H1 (cell line): ENCODE data around the gene WFIKKN1. TPM values are rescaled to one million over a fixed set of nuclear protein-coding genes. Genes with fewer than 3 reads are reported as not detected.

Experiments used
- CTCF ChIA-PET: fragments of 300-600 bp; sonication (Branson Sonifier 250); formaldehyde crosslinking; loops from one replicate; lab custom pipeline; 2021; ENCODE audit not compliant: partially characterized antibody; lab: Charles Lee
- POLR2A ChIA-PET: fragments of 300-600 bp; sonication (Branson Sonifier 250); formaldehyde crosslinking; loops from one replicate; lab custom pipeline; 2021; ENCODE audit warnings: inconsistent platforms; ENCODE audit not compliant: partially characterized antibody; lab: Charles Lee
- DNase-seq, 2 experiments: peaks; one replicate each; pipeline versions ENCODE4 v3.0.0 to v3.0.0-alpha.2; 2010 to 2022; ENCODE audit warnings: low spot score in 2 of 2, low read depth in 1 of 2, mixed read lengths in 1 of 2
- FAIRE-seq: peaks from 2 replicates; lab custom pipeline; 2011; peaks lifted over from hg19 to GRCh38; lab: Jason Lieb, UNC
- H2AFZ ChIP-seq: 2 replicates; pipeline ENCODE4 v1.8.1; 2012; ENCODE audit warnings: low read length, inconsistent platforms
- H2AK5ac ChIP-seq: 2 replicates; pipeline ENCODE4 v1.6.1; 2013; ENCODE audit warnings: low read depth, low read length
- H2BK120ac ChIP-seq: replicated peaks from 2 replicates; pipeline ENCODE3; 2013; ENCODE audit warnings: low read depth, low read length, inconsistent platforms
- H2BK12ac ChIP-seq: 2 replicates; pipeline ENCODE4 v1.6.1; 2013; ENCODE audit warnings: low read depth, low read length
- H2BK15ac ChIP-seq: 2 replicates; pipeline ENCODE4 v1.6.1; 2013; ENCODE audit warnings: low read length
- H2BK20ac ChIP-seq: 2 replicates; pipeline ENCODE4 v1.6.1; 2013; ENCODE audit warnings: low read length
- H2BK5ac ChIP-seq: 2 replicates; pipeline ENCODE4 v1.6.1; 2013; ENCODE audit warnings: low read depth, low read length
- H3K14ac ChIP-seq: 2 replicates; pipeline ENCODE4 v1.6.1; 2013; ENCODE audit warnings: inconsistent platforms; ENCODE audit not compliant: insufficient read length
- H3K18ac ChIP-seq: 2 replicates; pipeline ENCODE4 v1.6.1; 2013; ENCODE audit warnings: low read length; ENCODE audit errors: extremely low read depth
- H3K23ac ChIP-seq: 2 replicates; pipeline ENCODE4 v1.6.1; 2013; ENCODE audit warnings: inconsistent platforms; ENCODE audit not compliant: insufficient read length
- H3K23me2 ChIP-seq: 2 replicates; pipeline ENCODE4 v1.6.1; 2013; ENCODE audit warnings: low read depth, low read length
- H3K27ac ChIP-seq: 2 replicates; pipeline ENCODE4 v1.6.1; 2011; ENCODE audit warnings: low read depth, low read length, inconsistent platforms
- H3K27me3 ChIP-seq, 4 experiments: replicated peaks in 1 of 4; 1 replicate in 1 of 4; 2 replicates in 3 of 4; pipeline versions ENCODE4 v1.6.1 to v1.8.1; 2011 to 2013; ENCODE audit warnings: low read length in 3 of 4, mild to moderate bottlenecking in 3 of 4, inconsistent platforms in 2 of 4, mixed read lengths in 2 of 4, moderate library complexity in 1 of 4; ENCODE audit not compliant: control insufficient read depth in 3 of 4, insufficient read depth in 3 of 4; ENCODE audit errors: extremely low read depth in 1 of 4
- H3K36me3 ChIP-seq, 4 experiments: 2 replicates each; pipeline versions ENCODE4 v1.6.1 to v1.8.1; 2011 to 2013; ENCODE audit warnings: mild to moderate bottlenecking in 4 of 4, low read length in 3 of 4, moderate library complexity in 2 of 4, control low read depth in 1 of 4, inconsistent platforms in 1 of 4; ENCODE audit not compliant: insufficient read depth in 4 of 4, control insufficient read depth in 2 of 4
- H3K4ac ChIP-seq: replicated peaks from 2 replicates; pipeline ENCODE3; 2013; ENCODE audit warnings: low read length, low read depth, mixed read lengths, inconsistent platforms; ENCODE audit not compliant: insufficient read length
- H3K4me1 ChIP-seq, 4 experiments: replicated peaks in 1 of 4; 1 replicate in 1 of 4; 2 replicates in 3 of 4; pipeline versions ENCODE4 v1.6.1 to v1.8.1; 2011 to 2013; ENCODE audit warnings: low read length in 3 of 4, inconsistent platforms in 2 of 4, mixed read lengths in 1 of 4; ENCODE audit not compliant: insufficient read depth in 4 of 4, control insufficient read depth in 3 of 4
- H3K4me2 ChIP-seq, 2 experiments: 2 replicates each; pipeline versions ENCODE4 v1.6.1 to v1.8.1; 2011 to 2013; ENCODE audit warnings: low read depth in 2 of 2, low read length in 2 of 2, control low read depth in 1 of 2, inconsistent platforms in 1 of 2, mild to moderate bottlenecking in 1 of 2; ENCODE audit not compliant: insufficient read depth in 1 of 2
- H3K4me3 ChIP-seq, 4 experiments: fragments of 200-600, 300-600 bp in 1 of 4; sonication (generic), shearing (Covaris generic), sonication (Bioruptor Twin) in 1 of 4; 2 replicates each; pipeline versions ENCODE4 v1.5.1 to v1.8.1; 2011 to 2016; ENCODE audit warnings: low read length in 4 of 4, low read depth in 3 of 4, control low read depth in 2 of 4, inconsistent platforms in 2 of 4, mild to moderate bottlenecking in 2 of 4, mixed read lengths in 1 of 4, moderate library complexity in 1 of 4; ENCODE audit not compliant: insufficient read depth in 2 of 4; ENCODE audit errors: extremely low read depth in 1 of 4
- H3K56ac ChIP-seq: replicated peaks from 2 replicates; pipeline ENCODE3; 2013; ENCODE audit warnings: low read depth, mild to moderate bottlenecking, mixed read lengths, low read length, inconsistent platforms; ENCODE audit not compliant: insufficient read length
- H3K79me1 ChIP-seq: 2 replicates; pipeline ENCODE4 v1.6.1; 2013; ENCODE audit warnings: low read depth, low read length, control low read depth
- H3K79me2 ChIP-seq, 2 experiments: 2 replicates each; pipeline versions ENCODE4 v1.6.1 to v1.8.1; 2012 to 2013; ENCODE audit warnings: low read length in 2 of 2, mild to moderate bottlenecking in 2 of 2, inconsistent platforms in 1 of 2; ENCODE audit not compliant: insufficient read depth in 2 of 2, control insufficient read depth in 1 of 2
- H3K9ac ChIP-seq, 4 experiments: replicated peaks in 1 of 4; 1 replicate in 1 of 4; 2 replicates in 3 of 4; pipeline versions ENCODE4 v1.6.1 to v1.8.1; 2011 to 2013; ENCODE audit warnings: low read depth in 3 of 4, low read length in 3 of 4, control low read depth in 2 of 4, mild to moderate bottlenecking in 2 of 4, moderate library complexity in 2 of 4, inconsistent platforms in 1 of 4; ENCODE audit errors: extremely low read depth in 1 of 4
- H3K9me3 ChIP-seq, 2 experiments: 2 replicates each; pipeline versions ENCODE4 v1.6.1 to v1.8.1; 2012 to 2013; ENCODE audit warnings: mild to moderate bottlenecking in 2 of 2, moderate library complexity in 2 of 2, control low read depth in 1 of 2, inconsistent platforms in 1 of 2, low read depth in 1 of 2, low read length in 1 of 2, mixed read lengths in 1 of 2; ENCODE audit not compliant: insufficient read depth in 2 of 2
- H4K20me1 ChIP-seq, 2 experiments: replicated peaks in 1 of 2; 2 replicates each; pipeline versions ENCODE3 to v1.8.1; 2011 to 2013; ENCODE audit warnings: inconsistent platforms in 2 of 2, low read length in 2 of 2, mild to moderate bottlenecking in 1 of 2; ENCODE audit not compliant: insufficient read depth in 2 of 2, control insufficient read depth in 1 of 2
- H4K5ac ChIP-seq: 2 replicates; pipeline ENCODE4 v1.6.1; 2013; ENCODE audit warnings: low read length, low read depth, mixed read lengths, inconsistent platforms; ENCODE audit not compliant: insufficient read length
- H4K8ac ChIP-seq: 2 replicates; pipeline ENCODE4 v1.8.0; 2013; ENCODE audit warnings: mild to moderate bottlenecking, moderate library complexity, low read length, inconsistent platforms; ENCODE audit not compliant: insufficient read depth; ENCODE audit errors: extremely low read depth
- H4K91ac ChIP-seq: replicated peaks from 2 replicates; pipeline ENCODE3; 2013; ENCODE audit warnings: low read length, mixed read lengths, inconsistent platforms; ENCODE audit not compliant: insufficient read length
- BCL11A ChIP-seq, 2 experiments: IDR thresholded peaks; one replicate each; pipeline ENCODE4 v1.6.1; 2011; ENCODE audit warnings: low read depth in 2 of 2, low read length in 2 of 2, mild to moderate bottlenecking in 2 of 2
- BRCA1 ChIP-seq: IDR thresholded peaks from 2 replicates; pipeline ENCODE4 v1.6.1; 2012; ENCODE audit warnings: low read depth, low read length, improper control_type of control experiment
- CHD2 ChIP-seq: IDR thresholded peaks from 2 replicates; pipeline ENCODE4 v1.6.1; 2012; ENCODE audit warnings: low read length, improper control_type of control experiment
- EGR1 ChIP-seq: IDR thresholded peaks from 2 replicates; pipeline ENCODE4 v1.6.1; 2011; ENCODE audit warnings: low read depth, low read length, borderline replicate concordance
- JUND ChIP-seq: IDR thresholded peaks from 2 replicates; pipeline ENCODE4 v1.6.1; 2011; ENCODE audit warnings: mild to moderate bottlenecking, improper control_type of control experiment, low read length
- KDM1A ChIP-seq: fragments of 200-600, 300-600 bp; sonication (generic); IDR thresholded peaks from 2 replicates; pipeline ENCODE4 v1.7.1; 2016; ENCODE audit warnings: mild to moderate bottlenecking, low read length, borderline replicate concordance
- MAFK ChIP-seq: IDR thresholded peaks from 2 replicates; pipeline ENCODE4 v1.6.1; 2012; ENCODE audit warnings: low read depth, mild to moderate bottlenecking, improper control_type of control experiment, low read length
- SIN3A ChIP-seq, 2 experiments: IDR thresholded peaks in 1 of 2; conservative IDR thresholded peaks in 1 of 2; 2 replicates each; pipeline ENCODE4 v1.6.1; 2011 to 2012; ENCODE audit warnings: low read length in 2 of 2, improper control_type of control experiment in 1 of 2, low read depth in 1 of 2, mild to moderate bottlenecking in 1 of 2
- SIRT6 ChIP-seq: IDR thresholded peaks from one replicate; pipeline ENCODE4 v1.7.1; 2012; ENCODE audit warnings: low read length, inconsistent platforms
- SIX5 ChIP-seq: IDR thresholded peaks from 2 replicates; pipeline ENCODE4 v1.6.1; 2011; ENCODE audit warnings: mild to moderate bottlenecking, low read depth, low read length
- SP2 ChIP-seq: IDR thresholded peaks from 2 replicates; pipeline ENCODE4 v1.6.1; 2012; ENCODE audit warnings: mild to moderate bottlenecking, low read length, inconsistent platforms
- TAF7 ChIP-seq: optimal IDR thresholded peaks from 2 replicates; pipeline ENCODE3; 2011; ENCODE audit warnings: low read depth, mild to moderate bottlenecking, inconsistent platforms, low read length, moderate library complexity, borderline replicate concordance
- TEAD4 ChIP-seq: IDR thresholded peaks from 2 replicates; pipeline ENCODE4 v1.6.1; 2012; ENCODE audit warnings: low read depth, low read length, inconsistent platforms, mixed read lengths
- WGBS, 2 experiments: shearing (Covaris generic) in 1 of 2; methylation state at CpG; one replicate each; pipeline versions ENCODE4 v1.1.6 to v1.1.7; 2013 to 2015; ENCODE audit warnings: low lambda C conversion rate in 2 of 2, mixed read lengths in 2 of 2, inconsistent platforms in 1 of 2, low coverage in 1 of 2, missing lambda C conversion rate in 1 of 2; ENCODE audit not compliant: insufficient replicate concordance in 2 of 2, insufficient coverage in 1 of 2, insufficient read length in 1 of 2; ENCODE audit errors: extremely low coverage in 1 of 2, missing lambda C conversion rate in 1 of 2; 5-methylcytosine and 5-hydroxymethylcytosine counted together
- polyA plus RNA-seq, 7 experiments: library from polyadenylated mRNA; depleted of rRNA in 3 of 7; stranded (reverse) in 5 of 7; unstranded in 2 of 7; fragments of >200 nt in 5 of 7; fragments of 200-250 nt in 2 of 7; gene quantifications; 1 replicate in 5 of 7; 2 replicates in 1 of 7; 4 replicates in 1 of 7; pipeline versions ENCODE4 v1.2.1 to v1.2.3, GENCODE V29; 2011 to 2013; ENCODE audit warnings: missing spikeins in 2 of 7, mixed read lengths in 2 of 7
- total RNA-seq: library from RNA; stranded (reverse); fragmentation: NEBNext Ultra II Directional; extraction: Animal tissue kit (Norgen Biotek cat#: 25700); gene quantifications from 2 replicates; pipeline ENCODE4 v1.2.1, GENCODE V29; 2021

The WFIKKN1 gene
- total and polyA plus RNA-seq, 2 of the 8 experiments (the other 6 are each of a cell fraction or from before 2014, with no cell fraction given) = 11.4 to 15.8 TPM

GRCh38 chr16:670485-671352 lies 39.9 kb downstream of the WFIKKN1 start:
- WGBS, 2 experiments = 94% methylated on average over 32 of the region's 52 CpGs; no CpG with 5 or more reads in 1 of the 2 experiments
- no peak overlapping the region for H3K4ac ChIP-seq
- no peak overlapping the region for H2BK5ac ChIP-seq
- peaks cover 13% of the 10 kb centered on the region for H3K79me1 ChIP-seq
- H2AK5ac ChIP-seq = no peak overlapping the region
- H4K5ac ChIP-seq = no peak overlapping the region
- DNase-seq (no peak), FAIRE-seq (no peak)
- ChIA-PET CTCF (interaction anchor here (1.1 to 12.0 kb wide), 5 partner anchors 11 to 145 kb away, joined by 3 to 75 read pairs (median 5); partner anchors contain the start of gene WDR24), POLR2A (interaction anchor here (0.8 to 17.4 kb wide), 4 partner anchors 8 to 37 kb away, joined by 3 to 214 read pairs (median 4); partner anchors contain the start of genes JMJD8, RHBDL1 and STUB1)
- H4K91ac ChIP-seq = no peak overlapping the region
- no peak overlapping the region for H2AFZ ChIP-seq
- no peak overlapping the region for H2BK15ac ChIP-seq
- no peak overlapping the region for H3K23ac ChIP-seq
- peak overlapping the region; percentile 35; the same call in 1 of the 2 replicates for H4K8ac ChIP-seq
- H3K4me1 ChIP-seq = peaks cover 0 to 18% (median 16%) of the 10 kb centered on the region in 4 experiments; a peak in 6 of 7 replicates
- H3K56ac ChIP-seq = no peak overlapping the region
- H3K14ac ChIP-seq = no peak overlapping the region
- H3K27ac ChIP-seq = no peak overlapping the region
- peaks cover 0 to 13% of the 10 kb centered on the region in 2 experiments; a peak in 1 of 4 replicates for H3K79me2 ChIP-seq
- no peaks in the 10 kb centered on the region for H3K9me3 ChIP-seq
- H4K20me1 ChIP-seq = peaks cover 5 to 30% of the 10 kb centered on the region in 2 experiments
- H3K9ac ChIP-seq = no peak overlapping the region
- H3K18ac ChIP-seq = no peak overlapping the region
- no peak overlapping the region for H3K4me2 ChIP-seq
- H3K36me3 ChIP-seq = peaks cover 14 to 44% (median 33%) of the 10 kb centered on the region in 4 experiments
- no peak overlapping the region for H3K4me3 ChIP-seq
- no peak overlapping the region for H2BK12ac ChIP-seq
- H2BK120ac ChIP-seq = no peak overlapping the region
- H2BK20ac ChIP-seq = no peak overlapping the region
- no peaks in the 10 kb centered on the region for H3K27me3 ChIP-seq
- H3K23me2 ChIP-seq = peaks cover 12% of the 10 kb centered on the region
- TF ChIP-seq MAFK = no peak
- no peak for TF ChIP-seq TAF7
- no peak for TF ChIP-seq SIN3A (conservative IDR thresholded peaks at IDR 0.05 in 1 of 2, IDR thresholded peaks at IDR 0.05 in 1 of 2; ENCODE audit: low read depth in 1 of 2, low read length in 2 of 2)
- no peak for TF ChIP-seq BRCA1
- no peak for TF ChIP-seq JUND
- no peak for TF ChIP-seq SP2
- no peak for TF ChIP-seq KDM1A
- TF ChIP-seq TEAD4 = no peak
- TF ChIP-seq SIRT6 = no peak
- TF ChIP-seq SIX5 = no peak
- no peak for TF ChIP-seq EGR1
- TF ChIP-seq BCL11A (IDR thresholded peaks at IDR 0.05; ENCODE audit: low read depth in 2 of 2, low read length in 2 of 2) = no peak
- no peak for TF ChIP-seq CHD2
